ENCODE data around the gene PLTP.
A peak's percentile ranks its signal among the peaks of the same experiment; 100 is the strongest.

The PLTP gene

DNA sequence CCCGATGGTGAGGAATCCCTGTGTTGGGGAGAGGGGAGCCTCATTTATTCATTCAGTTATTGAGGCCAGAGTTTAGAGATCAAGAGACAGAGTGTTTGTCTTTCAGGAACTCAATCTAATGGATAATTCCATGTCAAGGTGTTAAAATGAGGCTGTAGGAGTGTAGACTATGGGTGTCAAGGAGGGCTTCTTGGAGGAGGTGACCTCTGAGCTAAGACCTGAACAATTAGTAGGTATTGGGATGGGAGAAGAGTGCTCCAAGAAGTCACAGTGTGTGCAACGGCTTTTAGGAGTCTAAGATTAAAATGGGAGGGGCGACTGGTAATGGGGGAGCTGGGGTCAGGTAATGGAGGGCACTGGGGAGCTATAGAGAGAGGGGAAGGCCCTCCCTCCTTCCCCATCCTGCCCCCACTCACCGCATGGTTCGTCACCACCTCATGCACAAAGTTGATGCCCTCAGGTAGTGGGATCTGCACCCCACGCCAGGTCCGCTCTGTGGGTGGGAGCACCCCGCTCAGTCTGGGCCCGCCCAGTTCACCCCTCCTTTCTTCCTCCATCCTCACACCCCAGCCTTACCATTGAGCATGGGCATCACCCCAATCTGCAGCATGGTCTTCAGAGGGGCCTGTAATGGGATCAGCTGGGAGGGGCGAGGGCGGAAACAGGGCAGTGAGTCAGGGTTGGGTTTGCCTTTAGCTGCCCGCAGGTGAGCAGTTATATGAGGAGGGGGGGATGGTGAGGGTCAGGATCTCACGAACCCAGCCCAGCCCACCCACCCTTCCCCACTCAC, 12.7 kb downstream of the PLTP start:
- no peak for DNase-seq (ENCODE audit: low read depth, low spot score)

DNA sequence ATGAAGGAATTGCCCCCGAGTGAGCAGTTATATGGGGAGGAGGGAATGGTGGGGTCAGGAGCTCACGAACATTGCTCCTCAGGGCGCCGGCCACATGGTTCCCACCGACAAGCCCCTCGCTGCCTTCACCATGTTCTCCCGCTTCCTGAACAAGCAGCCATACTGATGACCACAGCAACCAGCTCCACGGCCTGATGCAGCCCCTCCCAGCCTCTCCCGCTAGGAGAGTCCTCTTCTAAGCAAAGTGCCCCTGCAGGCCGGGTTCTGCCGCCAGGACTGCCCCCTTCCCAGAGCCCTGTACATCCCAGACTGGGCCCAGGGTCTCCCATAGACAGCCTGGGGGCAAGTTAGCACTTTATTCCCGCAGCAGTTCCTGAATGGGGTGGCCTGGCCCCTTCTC, 13.7 kb downstream of the PLTP start:
- no peak for DNase-seq (ENCODE audit: low read depth, low spot score)

DNA sequence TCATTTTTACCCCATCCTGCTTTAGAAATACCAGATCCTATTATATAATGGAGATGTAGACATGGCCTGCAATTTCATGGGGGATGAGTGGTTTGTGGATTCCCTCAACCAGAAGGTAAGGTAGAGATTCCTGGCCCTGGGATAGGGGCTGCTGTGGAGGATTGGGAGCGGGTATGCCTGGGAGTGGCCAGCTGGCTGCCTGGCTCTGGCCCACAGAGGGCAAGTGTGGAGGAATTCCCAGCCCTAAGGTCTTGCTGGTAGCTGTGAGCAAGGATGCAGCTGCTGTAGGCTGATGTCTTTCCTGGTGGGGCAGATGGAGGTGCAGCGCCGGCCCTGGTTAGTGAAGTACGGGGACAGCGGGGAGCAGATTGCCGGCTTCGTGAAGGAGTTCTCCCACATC, 14.3 kb downstream of the PLTP start:
- DNase-seq (ENCODE audit: low read depth, low spot score) = no peak

GRCh38 chr20:45897289-45897688, 14.7 kb downstream of the PLTP start:
- DNase-seq (ENCODE audit: low read depth, low spot score) = no peak

- DNase-seq (ENCODE audit: low read depth, low spot score) = no peak
These were observed 15.3 kb downstream of the PLTP start for GRCh38 chr20:45896641-45897161.

DNA sequence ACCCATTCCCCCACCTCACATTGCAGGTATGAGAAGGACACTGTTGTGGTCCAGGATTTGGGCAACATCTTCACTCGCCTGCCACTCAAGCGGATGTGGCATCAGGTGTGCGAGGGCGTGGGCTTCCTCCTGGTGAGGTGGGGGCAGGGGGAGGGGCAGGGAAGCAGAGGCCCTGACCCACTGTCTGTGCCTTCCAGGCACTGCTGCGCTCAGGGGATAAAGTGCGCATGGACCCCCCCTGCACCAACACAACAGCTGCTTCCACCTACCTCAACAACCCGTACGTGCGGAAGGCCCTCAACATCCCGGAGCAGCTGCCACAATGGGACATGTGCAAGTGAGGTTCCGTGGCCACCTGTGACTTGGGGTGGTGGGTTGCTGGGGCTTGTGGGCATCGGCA, 17.2 kb downstream of the PLTP start:
- DNase-seq (ENCODE audit: low read depth, low spot score) = no peak

DNA sequence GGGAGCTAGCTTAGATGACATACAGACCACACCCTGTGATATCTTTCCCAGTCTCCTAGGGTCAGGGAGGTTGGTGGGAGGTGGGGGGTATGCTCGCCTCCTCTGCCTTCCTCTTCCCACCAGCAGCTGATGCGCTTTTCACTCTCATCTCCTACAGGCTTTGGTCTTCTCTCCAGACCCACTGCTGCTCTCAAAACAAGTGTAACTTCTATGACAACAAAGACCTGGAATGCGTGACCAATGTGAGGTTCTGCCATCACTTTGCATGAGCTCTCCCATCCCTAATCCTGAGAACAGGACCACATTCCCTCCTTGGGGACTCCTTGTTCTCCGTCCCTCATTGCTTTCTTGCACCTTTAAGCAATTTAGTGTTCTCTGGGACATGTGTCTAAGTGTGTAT, 18.1 kb downstream of the PLTP start:
- DNase-seq (ENCODE audit: low read depth, low spot score) = no peak

DNA sequence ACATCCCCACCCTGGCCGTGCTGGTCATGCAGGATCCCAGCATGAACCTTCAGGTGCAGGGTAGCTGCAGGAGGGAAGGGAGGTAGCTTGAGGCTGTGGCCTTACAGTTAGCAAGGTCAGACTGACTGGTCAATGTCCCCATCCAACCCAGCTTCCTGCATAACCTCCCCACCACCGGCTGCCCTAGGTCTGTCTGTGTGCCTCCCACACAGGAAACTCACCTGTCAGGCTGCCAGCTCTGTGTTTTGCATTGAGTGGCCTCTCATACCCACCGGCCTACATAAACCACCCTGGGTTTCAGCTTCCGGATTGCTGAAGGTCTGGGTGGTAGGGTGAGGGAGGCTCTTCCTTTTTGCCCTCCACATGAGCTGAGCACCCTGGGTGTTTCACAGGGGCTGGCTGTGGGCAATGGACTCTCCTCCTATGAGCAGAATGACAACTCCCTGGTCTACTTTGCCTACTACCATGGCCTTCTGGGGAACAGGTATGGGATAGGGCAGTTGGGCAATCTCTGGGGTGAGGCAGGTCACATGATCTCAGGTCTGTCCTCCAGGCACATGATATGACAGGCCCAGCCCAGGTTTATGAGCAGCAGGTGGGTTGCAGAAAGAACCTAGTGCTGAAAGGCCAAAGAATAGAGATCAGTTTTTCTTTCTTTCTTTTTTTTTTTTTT, 19.0 kb downstream of the PLTP start:
- DNase-seq (ENCODE audit: low read depth, low spot score) = no peak

DNA sequence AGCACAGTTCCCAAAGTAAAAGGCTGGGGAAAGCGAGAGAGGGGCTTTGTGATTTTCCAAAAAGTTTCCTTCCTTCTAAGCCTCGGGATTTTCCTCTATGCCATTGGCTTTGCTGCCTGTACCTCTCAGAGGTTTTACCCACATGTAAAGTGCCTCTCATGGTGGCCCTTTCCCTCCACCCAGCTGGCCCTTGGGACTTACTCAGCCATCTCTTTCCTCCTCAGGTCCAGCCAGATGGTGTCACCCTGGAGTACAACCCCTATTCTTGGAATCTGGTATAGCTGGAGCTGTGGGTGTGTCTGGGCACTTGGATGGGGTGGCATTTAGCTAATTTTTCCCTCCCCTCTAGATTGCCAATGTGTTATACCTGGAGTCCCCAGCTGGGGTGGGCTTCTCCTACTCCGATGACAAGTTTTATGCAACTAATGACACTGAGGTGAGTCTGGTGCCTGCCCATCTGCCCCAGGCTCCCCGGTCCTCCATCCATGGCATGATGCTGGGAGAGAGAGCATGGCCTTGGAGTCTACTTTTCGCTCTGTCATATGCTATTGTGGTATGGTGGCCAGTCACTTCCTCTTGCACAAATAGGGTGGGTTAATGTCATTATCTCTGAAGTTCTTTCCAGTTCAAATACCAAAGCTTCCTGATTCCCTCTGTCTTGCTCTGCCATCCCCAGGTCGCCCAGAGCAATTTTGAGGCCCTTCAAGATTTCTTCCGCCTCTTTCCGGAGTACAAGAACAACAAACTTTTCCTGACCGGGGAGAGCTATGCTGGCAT, 19.7 kb downstream of the PLTP start:
- DNase-seq (ENCODE audit: low read depth, low spot score) = peak; percentile 41

- peak; percentile 95 for DNase-seq (ENCODE audit: low read depth, low spot score)
These were observed 20.7 kb downstream of the PLTP start, which contains the start of the genes CTSA and NEURL2 for GRCh38 chr20:45890985-45891983. TSS of gene CTSA (plus strand) at chr20:45891335. CDS start at chr20:45891569, 234 bp downstream. TSS of gene NEURL2 (minus strand) at chr20:45891208. CDS start at chr20:45890991, 217 bp downstream.

DNA sequence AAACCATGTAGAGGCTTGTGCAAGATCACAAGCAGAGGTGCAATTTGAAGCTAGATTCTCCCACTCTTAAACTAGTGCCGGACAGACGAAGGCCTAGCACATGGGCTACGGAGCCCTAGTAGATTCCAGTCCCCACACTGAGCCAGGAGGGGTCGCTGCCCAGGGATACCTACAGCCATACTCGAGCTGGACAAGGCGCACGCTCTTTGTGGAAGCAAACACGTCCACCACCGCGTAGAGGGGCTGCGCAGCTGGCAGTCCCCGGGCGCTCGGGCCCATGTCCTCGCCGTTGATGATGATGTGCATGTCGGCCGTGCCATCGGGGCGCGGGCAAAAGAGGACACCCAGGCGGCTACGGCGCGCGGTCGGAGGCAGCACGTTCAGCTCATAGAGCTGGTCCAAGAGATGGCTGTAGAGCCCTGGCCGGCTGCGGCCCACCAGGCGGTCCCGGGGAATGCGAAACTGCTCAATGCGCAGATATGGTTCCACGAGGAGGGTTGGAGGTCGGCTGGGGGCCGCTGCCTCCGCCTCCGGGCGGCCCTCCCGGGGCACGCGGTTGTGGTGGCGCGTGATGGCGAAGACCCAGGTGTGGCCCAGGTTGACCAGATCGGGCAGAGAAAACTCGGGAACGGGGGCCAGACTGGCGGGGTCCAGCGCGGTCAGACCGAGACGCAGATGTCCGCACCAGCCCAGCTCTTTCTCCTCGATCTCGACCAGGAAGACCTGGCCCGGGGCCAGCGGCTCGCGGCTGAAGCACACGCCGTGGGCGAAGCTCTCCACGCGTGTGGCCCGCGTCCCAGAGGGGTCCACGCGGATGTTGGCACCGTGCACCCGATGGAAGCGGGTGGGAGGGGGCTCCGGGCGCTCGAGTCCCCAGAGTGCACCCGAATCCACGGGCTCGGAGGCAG, 21.6 kb downstream of the PLTP start:
- peak; percentile 92 for DNase-seq (ENCODE audit: low read depth, low spot score)

DNA sequence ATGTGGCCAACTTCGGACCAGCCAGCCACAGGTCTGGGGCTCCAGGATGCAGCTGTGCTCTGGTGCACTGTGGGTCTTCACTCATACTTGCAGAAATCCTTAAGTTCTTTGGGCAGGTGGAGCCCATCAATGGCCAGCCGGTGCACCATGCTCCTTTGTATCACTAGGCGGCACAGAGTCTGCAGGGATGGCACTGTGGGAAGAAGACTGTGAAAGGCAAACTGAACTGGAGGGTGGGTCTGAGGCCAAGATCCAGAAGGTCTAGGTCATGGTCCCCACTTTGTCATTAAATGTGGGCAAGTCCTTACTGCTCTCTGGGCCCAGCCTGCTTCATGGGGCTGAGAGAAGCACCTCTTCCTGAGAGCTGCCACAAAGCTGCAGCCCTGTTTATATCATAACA, 23.3 kb downstream of the PLTP start:
- no peak for DNase-seq (ENCODE audit: low read depth, low spot score)

DNA sequence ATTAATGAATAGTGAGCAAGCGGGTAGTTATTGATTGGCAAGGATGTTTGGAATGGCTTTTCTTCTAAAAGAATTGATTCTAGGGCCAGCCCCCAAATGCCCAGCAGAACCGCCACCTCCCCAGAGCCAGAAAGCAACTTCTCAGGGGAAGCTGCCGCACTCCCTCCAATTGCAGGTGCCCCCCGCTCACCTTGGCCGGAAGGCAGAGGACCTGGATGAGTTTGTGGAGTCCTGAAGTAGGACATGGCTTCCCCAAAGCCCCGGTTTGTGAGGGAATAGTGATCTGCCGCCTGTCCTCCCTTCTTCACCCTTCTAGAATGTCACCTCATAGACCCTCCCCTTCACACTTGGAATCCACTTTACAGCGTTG, 24.6 kb downstream of the PLTP start, which contains the start of gene SPATA25:
Gene SPATA25, minus strand, starts transcription at position 277 of the 370 bp plus-strand sequence. Its CDS starts 32 bp downstream, at position 245.
- DNase-seq (ENCODE audit: low read depth, low spot score) = no peak

DNA sequence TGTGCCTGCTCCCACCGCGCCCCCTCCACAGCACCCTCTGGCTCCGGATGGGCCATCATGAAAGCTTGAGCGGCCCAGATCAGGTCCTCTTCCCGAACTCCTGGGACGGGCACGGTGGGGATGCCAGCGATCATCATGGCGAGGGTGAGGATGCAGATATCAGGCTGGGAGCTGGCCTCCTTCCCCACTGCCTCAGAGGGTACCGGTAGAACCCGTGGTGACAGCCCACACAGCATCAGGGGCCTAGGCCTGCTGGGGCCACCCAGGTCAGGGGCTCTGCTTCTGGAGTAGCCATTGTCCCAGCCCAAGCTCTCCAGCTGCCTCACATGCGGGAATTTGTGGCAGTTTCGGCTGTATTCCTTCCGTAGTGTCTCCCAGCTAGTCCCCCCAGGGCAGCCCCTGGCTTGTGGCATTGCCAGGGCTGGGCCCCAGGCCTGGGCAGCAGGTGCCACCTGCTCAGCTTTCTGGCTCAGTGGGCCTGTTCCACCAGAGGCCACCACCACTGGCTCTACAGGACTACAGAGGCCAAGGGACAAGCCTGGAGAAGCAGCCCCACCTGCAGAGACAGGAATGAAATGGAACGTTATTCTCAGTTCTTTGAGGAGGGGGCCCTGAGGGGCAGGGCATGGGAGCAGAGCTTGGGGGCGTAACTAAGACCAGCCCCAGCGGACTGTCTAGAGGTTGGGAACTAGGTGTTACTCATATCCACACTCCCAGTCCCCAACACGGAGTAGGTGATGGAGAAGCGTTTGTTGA, 25.2 kb downstream of the PLTP start:
- DNase-seq (ENCODE audit: low read depth, low spot score) = no peak

DNA sequence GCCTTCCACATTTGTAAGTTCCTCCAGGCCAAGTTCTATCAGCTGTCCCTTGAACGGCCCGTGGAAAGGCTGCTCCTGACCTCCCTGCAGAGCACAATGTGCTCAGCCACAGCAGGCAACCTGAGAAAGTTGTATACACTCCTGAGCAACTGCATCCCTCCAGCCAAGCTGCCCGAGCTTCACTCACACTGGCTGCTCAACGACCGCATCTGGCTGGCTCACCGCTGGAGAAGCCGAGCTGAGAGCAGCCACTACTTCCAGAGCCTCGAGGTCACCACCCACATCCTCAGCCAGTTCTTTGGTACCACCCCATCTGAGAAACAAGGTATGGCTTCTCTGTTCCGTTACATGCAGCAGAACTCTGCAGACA, 28.9 kb downstream of the PLTP start:
- no peak for DNase-seq (ENCODE audit: low read depth, low spot score)

GRCh38 chr20:45882469-45883099, 29.4 kb downstream of the PLTP start:
- no peak for DNase-seq (ENCODE audit: low read depth, low spot score)

DNA sequence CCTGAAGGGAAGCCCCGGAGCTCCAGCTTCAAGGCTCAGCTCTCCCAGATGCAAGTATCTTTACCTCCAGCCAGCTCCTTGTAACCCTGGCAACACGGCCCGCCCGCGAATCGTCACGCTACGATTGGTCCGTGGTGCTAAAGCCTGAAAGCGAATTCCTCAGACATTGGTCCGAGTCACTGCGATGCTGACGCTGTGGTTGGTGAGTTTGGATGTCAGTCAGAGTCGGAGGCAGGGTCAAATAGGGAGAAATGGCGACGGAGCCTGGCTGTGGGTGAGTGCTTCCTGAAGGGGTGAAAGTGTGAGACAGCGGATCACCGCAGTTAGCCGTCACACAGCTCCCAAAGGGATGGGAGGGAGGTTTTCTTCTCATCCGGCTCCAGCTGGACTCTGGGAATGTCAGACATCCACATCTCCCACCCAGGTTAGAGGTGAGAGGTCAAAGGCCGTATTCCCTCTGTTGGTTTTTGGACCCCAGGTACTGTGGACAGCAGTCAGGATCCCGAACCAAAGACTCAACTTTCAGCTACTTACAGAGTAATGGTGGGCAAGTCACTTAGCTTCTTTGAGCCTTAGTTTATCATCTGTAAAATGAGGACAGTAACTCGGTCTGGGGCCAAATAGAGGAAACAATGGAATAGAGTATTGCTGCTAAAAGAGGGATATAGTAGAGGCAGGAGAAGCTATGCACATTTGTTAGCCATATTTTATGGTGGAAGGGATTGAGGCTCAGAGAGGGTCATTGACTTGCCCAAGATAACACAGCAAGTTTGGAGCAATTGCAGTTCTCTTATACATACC, 30.8 kb downstream of the PLTP start, which contains the start of gene ZSWIM1:
Gene ZSWIM1, plus strand, starts transcription at position 240 of the 801 bp plus-strand sequence. CDS start 1,366 bp downstream, outside the sequence.
- peak; percentile 100 for DNase-seq (ENCODE audit: low read depth, low spot score)

All from astrocyte of the hippocampus (primary cell).